ENCODE measurements around the gene MOGAT1.

The MOGAT1 gene

DNA sequence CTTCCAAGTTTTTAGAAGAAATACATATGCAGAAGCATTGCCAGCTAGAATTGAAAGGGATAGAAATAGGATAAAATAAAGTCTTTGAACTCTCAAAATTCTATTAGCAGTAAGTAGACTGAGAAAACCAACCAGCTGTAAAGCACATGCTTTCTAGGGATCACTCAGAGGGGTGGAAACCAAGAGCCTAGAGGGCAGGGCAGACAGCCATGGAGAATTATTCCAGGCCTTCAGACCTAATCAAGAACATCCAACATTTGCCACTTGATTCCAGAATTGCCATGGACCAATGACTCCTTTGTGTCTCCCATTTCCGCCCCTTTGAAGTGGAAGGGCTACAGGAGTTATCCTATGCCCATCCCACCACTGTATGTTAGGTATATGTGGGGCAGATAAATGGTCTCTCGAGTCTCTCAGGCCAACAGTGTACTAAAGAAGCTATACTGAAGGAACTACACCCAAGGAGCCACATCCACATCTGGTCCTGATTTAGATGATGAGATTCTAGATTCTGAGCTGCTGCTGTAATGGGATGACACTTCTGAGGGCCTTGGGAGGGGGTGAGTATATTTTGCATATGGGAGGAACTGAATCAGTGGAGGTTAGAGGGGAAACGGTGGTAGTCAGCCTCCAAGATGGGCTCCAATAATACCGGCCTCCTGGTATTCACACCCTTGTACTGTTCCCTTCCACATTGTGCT lies 19.6 kb upstream of the MOGAT1 start:
- H3K4me1 ChIP-seq (ENCODE audit: control insufficient read depth, low read depth, low read length) = peaks cover 6% of the 10 kb centered on the region

DNA sequence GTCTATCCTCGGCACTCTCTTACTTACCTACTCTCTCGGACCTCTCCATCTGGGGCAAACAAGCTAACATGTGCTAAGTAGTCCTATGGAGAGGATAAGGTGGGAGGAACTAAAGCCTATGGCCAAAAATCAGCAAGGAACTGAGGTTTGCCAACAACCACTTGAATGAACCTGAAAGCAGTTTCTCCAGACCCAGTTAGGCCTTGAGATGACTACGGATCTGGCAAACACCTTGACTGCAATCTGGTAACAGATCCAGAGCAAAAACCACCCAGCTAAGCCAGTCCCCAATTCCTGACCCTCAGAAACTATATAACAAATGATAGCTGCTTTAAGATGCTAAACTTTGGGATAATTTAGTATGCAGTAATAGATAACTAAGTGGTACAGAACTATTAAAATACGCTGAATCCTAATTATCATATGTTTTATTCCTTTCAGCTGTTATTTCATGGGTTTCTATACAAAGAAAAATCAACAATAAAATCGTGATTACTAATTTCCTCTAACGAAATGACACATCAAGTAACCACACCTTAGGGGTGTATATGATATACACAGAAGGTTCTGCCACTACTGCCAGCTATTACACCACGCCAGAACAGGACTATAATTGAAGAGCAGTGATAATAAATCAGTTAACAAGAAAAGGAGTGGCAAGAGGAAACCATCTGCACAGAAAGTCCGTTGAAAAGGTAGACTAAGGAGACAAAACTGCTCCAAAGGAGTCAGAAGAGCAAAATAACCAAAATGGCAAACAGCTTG lies 18.8 kb upstream of the MOGAT1 start:
- Histone ChIP-seq H3K4me3 (ENCODE audit: low read length) (no peak overlapping the region), H3K36me3 (ENCODE audit: control insufficient read depth, low read depth, low read length) (peaks cover 11% of the 10 kb centered on the region), H3K9me3 (ENCODE audit: control insufficient read depth, low read depth, low read length) (no peaks in the 10 kb centered on the region), H3K9ac (ENCODE audit: low read length) (no peak overlapping the region), H3K27me3 (ENCODE audit: control insufficient read depth, insufficient read depth, low read length) (no peaks in the 10 kb centered on the region), H3K4me1 (ENCODE audit: control insufficient read depth, low read depth, low read length) (peaks cover 11% of the 10 kb centered on the region), H3K27ac (ENCODE audit: low read length) (no peak overlapping the region)

More for the DNA sequence above, 19.6 kb upstream of the MOGAT1 start:
- no peaks in the 10 kb centered on the region for H3K27me3 ChIP-seq (ENCODE audit: control insufficient read depth, insufficient read depth, low read length)
- H3K36me3 ChIP-seq (ENCODE audit: control insufficient read depth, low read depth, low read length) = peaks cover 17% of the 10 kb centered on the region
- no peaks in the 10 kb centered on the region for H3K9me3 ChIP-seq (ENCODE audit: control insufficient read depth, low read depth, low read length)
- no peak overlapping the region for H3K9ac ChIP-seq (ENCODE audit: low read length)
- no peak overlapping the region for H3K27ac ChIP-seq (ENCODE audit: low read length)
- H3K4me3 ChIP-seq (ENCODE audit: low read length) = no peak overlapping the region

- H3K9ac ChIP-seq (ENCODE audit: low read length) = no peak overlapping the region
- no peak overlapping the region for H3K27ac ChIP-seq (ENCODE audit: low read length)
- H3K9me3 ChIP-seq (ENCODE audit: control insufficient read depth, low read depth, low read length) = no peaks in the 10 kb centered on the region
- H3K36me3 ChIP-seq (ENCODE audit: control insufficient read depth, low read depth, low read length) = peaks cover 4% of the 10 kb centered on the region
- H3K27me3 ChIP-seq (ENCODE audit: control insufficient read depth, insufficient read depth, low read length) = no peaks in the 10 kb centered on the region
- peaks cover 11% of the 10 kb centered on the region for H3K4me1 ChIP-seq (ENCODE audit: control insufficient read depth, low read depth, low read length)
- no peak overlapping the region for H3K4me3 ChIP-seq (ENCODE audit: low read length)
Measured at GRCh38 chr2:222653280-222653679, 18.2 kb upstream of the MOGAT1 start.

- peak within 1 kb of the TSS; percentile 95 for H3K9ac ChIP-seq (ENCODE audit: low read length)
- H3K4me1 ChIP-seq (ENCODE audit: control insufficient read depth, low read depth, low read length) = peaks cover 11% of the 10 kb centered on the region
- H3K27ac ChIP-seq (ENCODE audit: low read length) = peak within 1 kb of the TSS; percentile 100
- H3K27me3 ChIP-seq (ENCODE audit: control insufficient read depth, insufficient read depth, low read length) = no peaks in the 10 kb centered on the region
- H3K9me3 ChIP-seq (ENCODE audit: control insufficient read depth, low read depth, low read length) = no peaks in the 10 kb centered on the region
- peak within 1 kb of the TSS; percentile 97 for H3K4me3 ChIP-seq (ENCODE audit: low read length)
- H3K36me3 ChIP-seq (ENCODE audit: control insufficient read depth, low read depth, low read length) = no peaks in the 10 kb centered on the region
Measured at GRCh38 chr2:222655787-222656525, 15.5 kb upstream of the MOGAT1 start, which contains the start of gene FARSB. FARSB (minus strand) TSS chr2:222656092; CDS start chr2:222656073, 19 bp downstream.

GRCh38 chr2:222656526-222657446 lies 14.7 kb upstream of the MOGAT1 start:
- Histone ChIP-seq H3K4me1 (ENCODE audit: control insufficient read depth, low read depth, low read length) (peaks cover 11% of the 10 kb centered on the region), H3K27me3 (ENCODE audit: control insufficient read depth, insufficient read depth, low read length) (no peaks in the 10 kb centered on the region), H3K4me3 (ENCODE audit: low read length) (peak overlapping the region; percentile 97), H3K36me3 (ENCODE audit: control insufficient read depth, low read depth, low read length) (no peaks in the 10 kb centered on the region), H3K9ac (ENCODE audit: low read length) (peak overlapping the region; percentile 95), H3K27ac (ENCODE audit: low read length) (peak overlapping the region; percentile 100), H3K9me3 (ENCODE audit: control insufficient read depth, low read depth, low read length) (no peaks in the 10 kb centered on the region)

DNA sequence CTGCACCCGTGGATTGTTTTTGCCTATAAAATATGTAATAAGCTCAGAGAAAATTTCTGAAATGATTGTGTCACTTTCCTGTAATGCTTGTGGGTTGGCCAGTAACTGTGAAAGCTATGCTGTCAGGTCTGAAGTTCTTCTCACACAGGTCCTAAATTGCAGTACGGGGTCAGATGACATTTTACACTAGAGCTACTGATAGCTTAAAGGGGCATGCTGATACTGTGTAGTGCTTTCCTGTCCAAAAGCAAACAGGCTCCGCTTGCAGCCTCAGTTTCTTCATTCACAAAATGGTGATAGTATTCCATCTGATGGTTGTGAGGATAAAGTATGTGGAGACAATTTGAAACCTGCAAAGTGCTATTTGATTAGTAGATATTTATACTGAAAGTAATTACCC lies 8.0 kb upstream of the MOGAT1 start:
- no peak overlapping the region for H3K4me3 ChIP-seq (ENCODE audit: low read length)
- H3K4me1 ChIP-seq (ENCODE audit: control insufficient read depth, low read depth, low read length) = no peaks in the 10 kb centered on the region
- no peak overlapping the region for H3K27ac ChIP-seq (ENCODE audit: low read length)
- H3K9ac ChIP-seq (ENCODE audit: low read length) = no peak overlapping the region
- no peaks in the 10 kb centered on the region for H3K27me3 ChIP-seq (ENCODE audit: control insufficient read depth, insufficient read depth, low read length)
- H3K36me3 ChIP-seq (ENCODE audit: control insufficient read depth, low read depth, low read length) = no peaks in the 10 kb centered on the region
- H3K9me3 ChIP-seq (ENCODE audit: control insufficient read depth, low read depth, low read length) = no peaks in the 10 kb centered on the region

GRCh38 chr2:222668494-222669154 lies 2.8 kb upstream of the MOGAT1 start:
- Histone ChIP-seq H3K27ac (ENCODE audit: low read length) (no peak overlapping the region), H3K4me3 (ENCODE audit: low read length) (no peak overlapping the region), H3K27me3 (ENCODE audit: control insufficient read depth, insufficient read depth, low read length) (peaks cover 35% of the 10 kb centered on the region), H3K36me3 (ENCODE audit: control insufficient read depth, low read depth, low read length) (no peaks in the 10 kb centered on the region), H3K4me1 (ENCODE audit: control insufficient read depth, low read depth, low read length) (no peaks in the 10 kb centered on the region), H3K9me3 (ENCODE audit: control insufficient read depth, low read depth, low read length) (no peaks in the 10 kb centered on the region), H3K9ac (ENCODE audit: low read length) (no peak overlapping the region)

DNA sequence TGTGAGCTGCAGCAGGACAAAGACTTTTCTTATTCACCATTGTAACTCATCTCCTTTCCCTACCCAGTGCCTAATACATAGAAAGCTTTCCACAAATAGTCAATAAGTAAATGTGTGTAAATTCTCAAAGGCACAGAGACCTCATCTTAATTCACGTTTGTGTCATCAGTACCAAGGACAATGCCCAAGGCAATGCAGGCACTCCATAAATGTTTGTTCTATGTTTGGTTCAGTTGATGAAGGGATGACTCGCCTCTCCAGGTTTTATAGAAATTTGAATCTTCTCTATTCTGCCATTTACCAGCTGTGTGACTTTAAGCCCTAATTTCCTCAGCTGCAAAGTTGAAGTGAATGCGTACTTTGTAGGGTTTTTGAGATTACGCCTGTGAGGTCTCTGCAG lies 2.1 kb upstream of the MOGAT1 start:
- Histone ChIP-seq H3K4me1 (ENCODE audit: control insufficient read depth, low read depth, low read length) (no peaks in the 10 kb centered on the region), H3K27me3 (ENCODE audit: control insufficient read depth, insufficient read depth, low read length) (peaks cover 35% of the 10 kb centered on the region), H3K36me3 (ENCODE audit: control insufficient read depth, low read depth, low read length) (no peaks in the 10 kb centered on the region), H3K27ac (ENCODE audit: low read length) (no peak overlapping the region), H3K4me3 (ENCODE audit: low read length) (no peak overlapping the region), H3K9me3 (ENCODE audit: control insufficient read depth, low read depth, low read length) (no peaks in the 10 kb centered on the region), H3K9ac (ENCODE audit: low read length) (no peak overlapping the region)

DNA sequence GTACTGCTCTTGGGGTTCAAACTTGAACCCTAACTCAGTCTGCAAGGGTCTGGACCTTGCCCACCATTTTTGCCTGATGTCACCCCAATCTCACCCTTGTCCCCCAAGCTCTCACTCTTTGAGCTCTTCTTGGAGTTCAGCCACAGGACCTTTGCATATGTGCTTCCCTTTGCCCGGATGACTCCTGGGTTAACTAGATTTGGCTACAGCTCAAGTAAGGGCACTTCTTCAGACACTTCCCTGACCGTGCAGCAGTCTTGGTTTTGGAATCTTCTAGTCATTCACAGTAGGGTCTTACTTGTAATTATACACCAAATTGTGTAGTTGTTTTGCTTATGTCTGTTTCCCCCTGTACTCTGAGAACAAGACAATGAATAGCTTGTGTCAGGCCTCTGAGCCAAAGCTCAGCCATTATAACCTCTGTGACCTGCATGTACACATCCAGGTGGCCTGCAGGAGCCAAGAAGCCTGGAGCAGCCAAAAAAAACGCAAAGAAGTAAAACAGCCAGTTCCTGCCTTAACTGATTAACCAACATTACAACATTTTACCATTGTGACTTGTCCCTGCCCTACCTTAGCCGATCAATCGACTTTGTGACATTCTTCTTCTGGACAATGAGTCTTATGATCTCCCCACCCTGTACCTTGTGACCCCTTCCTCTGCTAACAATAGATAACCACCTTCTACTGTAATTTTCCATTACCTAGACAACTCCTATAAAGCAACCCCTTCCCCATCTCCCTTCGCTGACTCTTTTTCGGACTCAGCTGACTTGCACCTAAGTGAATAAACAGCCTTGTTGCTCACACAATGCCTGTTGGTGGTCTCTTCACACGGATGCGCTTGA lies 1.0 kb upstream of the MOGAT1 start:
- Histone ChIP-seq H3K27ac (ENCODE audit: low read length) (no peak overlapping the region), H3K4me3 (ENCODE audit: low read length) (peak overlapping the region; percentile 70), H3K9ac (ENCODE audit: low read length) (no peak overlapping the region), H3K9me3 (ENCODE audit: control insufficient read depth, low read depth, low read length) (no peaks in the 10 kb centered on the region), H3K4me1 (ENCODE audit: control insufficient read depth, low read depth, low read length) (no peaks in the 10 kb centered on the region), H3K27me3 (ENCODE audit: control insufficient read depth, insufficient read depth, low read length) (peaks cover 35% of the 10 kb centered on the region), H3K36me3 (ENCODE audit: control insufficient read depth, low read depth, low read length) (no peaks in the 10 kb centered on the region)

GRCh38 chr2:222672068-222672401 lies 577 bp downstream of the MOGAT1 start:
- Histone ChIP-seq H3K36me3 (ENCODE audit: control insufficient read depth, low read depth, low read length) (no peaks in the 10 kb centered on the region), H3K4me3 (ENCODE audit: low read length) (peak overlapping the region; percentile 70), H3K9ac (ENCODE audit: low read length) (peak overlapping the region; percentile 28), H3K27me3 (ENCODE audit: control insufficient read depth, insufficient read depth, low read length) (peaks cover 35% of the 10 kb centered on the region), H3K27ac (ENCODE audit: low read length) (no peak overlapping the region), H3K9me3 (ENCODE audit: control insufficient read depth, low read depth, low read length) (no peaks in the 10 kb centered on the region), H3K4me1 (ENCODE audit: control insufficient read depth, low read depth, low read length) (no peaks in the 10 kb centered on the region)
